NCI-H524 treated with DMSO at 0.1 percent for 48 hours (cell line): ENCODE measurements around the gene ZNF837.
"Not testable (repeated sequence)": the region's sequence is repeated elsewhere in the genome, so short reads cannot be mapped to it uniquely, and the experiment has no call there.

Experiments used
- DNase-seq: peaks from one replicate; lab custom pipeline; 2025; lab: John Stamatoyannopoulos, UW

ZNF837 gene

DNA sequence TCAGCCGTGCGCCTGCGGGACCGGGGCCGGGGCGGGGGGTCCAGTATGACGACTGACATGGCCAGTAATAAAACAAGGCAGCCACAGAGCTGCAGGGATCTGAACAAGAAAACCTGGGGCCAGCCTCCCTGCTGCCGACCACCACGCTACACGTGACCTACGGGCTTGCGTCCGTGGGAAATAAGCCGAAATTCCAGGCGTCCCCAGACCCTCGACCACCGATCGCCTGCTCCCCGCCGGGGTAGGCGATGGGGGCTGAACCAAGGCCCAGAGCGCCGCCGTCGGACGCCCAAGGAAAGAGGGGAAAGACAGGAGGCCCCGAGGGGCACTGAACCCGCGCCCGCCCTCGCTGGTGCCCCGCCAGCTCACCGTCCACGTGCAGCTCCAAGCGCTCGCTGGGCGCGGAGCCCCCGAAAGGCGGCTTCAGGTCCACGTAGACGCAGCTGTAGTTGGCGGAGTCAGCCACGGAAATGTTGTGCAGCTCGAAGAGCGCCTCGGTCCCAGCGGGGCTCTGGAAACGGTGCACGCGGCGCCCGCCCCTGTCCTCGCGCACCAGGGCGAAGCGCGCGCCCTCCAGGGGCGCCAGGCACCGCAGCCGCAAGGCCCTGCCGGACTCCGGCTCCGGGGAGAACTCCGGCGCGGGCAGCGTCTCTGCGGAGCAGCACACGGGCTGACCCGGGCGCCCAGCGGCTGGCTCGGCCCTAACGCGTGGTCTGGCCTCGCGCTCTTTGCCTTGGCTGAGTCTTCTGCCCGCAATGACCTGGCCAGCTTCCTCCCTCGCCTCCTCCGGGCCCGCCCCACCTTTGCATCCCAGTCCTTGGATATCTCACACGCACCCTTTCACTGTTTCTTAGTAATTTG lies 30.6 kb downstream of the ZNF837 start:
- no peak for DNase-seq

DNA sequence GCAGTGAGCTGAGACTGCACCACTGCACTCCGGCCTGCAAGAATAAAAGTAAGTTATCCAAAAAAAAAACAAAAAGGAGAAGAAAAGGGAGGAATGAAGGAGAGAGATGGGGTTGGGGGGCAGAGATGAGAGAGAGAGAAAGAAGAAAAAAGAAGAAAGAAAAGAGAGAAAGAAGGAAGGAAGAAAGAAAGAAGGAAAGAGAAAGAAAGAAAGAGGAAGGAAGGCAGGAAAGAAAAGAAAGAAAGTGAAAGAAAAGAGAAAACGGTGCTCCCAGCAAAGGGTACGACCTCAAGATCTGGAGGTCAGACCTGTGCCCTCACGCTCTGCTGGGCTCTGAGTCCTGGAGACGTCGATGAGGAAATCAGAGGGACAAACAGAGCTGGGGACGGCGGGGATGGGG lies 31.2 kb downstream of the ZNF837 start:
- no peak for DNase-seq

DNA sequence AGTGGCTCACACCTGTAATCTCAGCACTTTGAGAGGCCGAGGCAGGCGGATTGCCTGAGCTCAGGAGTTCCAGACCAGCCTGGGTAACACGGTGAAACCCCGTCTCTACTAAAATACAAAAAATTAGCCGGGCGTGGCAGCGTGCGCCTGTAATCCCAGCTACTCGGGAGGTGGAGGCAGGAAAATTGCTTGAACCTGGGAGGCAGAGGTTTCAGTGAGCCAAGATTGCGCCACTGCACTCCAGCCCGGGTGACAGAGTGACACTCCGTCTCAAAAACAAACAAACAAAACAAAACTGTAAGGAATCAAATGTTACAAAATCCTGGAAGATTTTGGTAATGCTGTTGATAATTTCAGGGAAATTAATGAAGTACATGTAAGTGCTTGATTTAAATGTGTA lies 32.8 kb downstream of the ZNF837 start:
- DNase-seq, result not testable (repeated sequence)

DNA sequence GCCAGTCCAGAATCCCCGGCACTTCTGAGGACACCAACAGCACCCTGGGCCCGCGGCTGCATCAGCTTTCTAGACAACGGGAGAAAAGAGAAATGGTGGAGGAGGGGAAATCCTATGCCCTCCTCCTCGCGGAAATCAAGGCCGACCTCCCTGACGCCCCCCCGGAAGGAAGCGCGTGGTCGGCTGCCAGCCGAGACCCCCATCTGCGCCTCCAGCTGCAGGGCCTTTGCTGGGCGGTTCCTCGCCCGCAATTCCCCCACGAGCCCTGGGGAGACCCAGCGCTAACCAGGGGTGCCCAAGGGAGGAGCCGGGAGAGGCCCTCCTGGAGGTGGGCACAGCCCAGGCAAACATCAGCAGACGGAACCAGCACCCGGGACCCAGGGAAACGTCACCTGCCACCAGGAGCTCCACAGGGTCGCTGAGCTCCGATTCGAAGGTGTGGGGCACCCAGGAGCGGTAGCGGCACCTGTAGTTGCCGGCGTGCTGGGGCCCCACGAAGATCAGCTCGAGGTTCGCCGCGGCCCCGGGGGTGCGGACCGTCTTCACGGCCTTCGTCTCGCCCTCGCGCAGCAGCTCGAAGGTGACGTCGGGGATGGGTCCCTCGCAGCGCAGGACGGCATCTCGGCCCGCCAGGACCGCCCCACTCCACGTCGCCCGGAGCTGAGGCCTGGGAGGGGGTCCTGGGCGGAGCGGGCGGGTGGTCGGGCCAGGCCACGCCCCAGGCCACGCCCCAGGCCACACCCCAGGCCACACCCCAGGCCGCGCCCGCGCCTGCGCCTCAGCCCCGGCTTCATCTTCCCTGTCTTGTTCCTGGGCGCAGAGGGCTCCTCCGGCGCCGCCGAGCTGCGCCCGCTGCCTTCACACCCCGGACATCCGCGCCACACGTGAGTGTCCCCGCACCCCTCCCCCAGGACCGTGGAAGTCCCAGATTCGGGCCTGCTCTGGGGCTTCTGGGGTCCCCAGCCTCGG lies 33.6 kb downstream of the ZNF837 start:
- no peak for DNase-seq

DNA sequence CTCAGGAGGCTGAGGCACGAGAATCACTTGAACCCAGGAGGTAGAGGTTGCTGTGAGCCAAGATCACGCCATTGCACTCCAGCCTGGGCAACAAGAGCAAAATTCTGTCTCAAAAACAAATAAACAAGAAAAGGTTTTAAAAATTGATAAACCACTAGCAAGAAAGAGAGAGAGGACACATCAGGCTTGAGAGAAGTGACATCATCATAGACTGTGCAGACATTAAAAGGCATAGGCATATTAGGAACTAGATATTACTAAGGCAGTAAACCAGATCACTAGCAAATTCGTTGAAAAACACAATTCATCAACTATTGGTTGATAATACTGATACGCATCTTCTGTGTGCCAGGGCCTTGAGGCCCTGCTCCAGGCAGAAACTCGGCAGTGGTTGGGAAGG lies 35.3 kb downstream of the ZNF837 start:
- DNase-seq, result no peak

DNA sequence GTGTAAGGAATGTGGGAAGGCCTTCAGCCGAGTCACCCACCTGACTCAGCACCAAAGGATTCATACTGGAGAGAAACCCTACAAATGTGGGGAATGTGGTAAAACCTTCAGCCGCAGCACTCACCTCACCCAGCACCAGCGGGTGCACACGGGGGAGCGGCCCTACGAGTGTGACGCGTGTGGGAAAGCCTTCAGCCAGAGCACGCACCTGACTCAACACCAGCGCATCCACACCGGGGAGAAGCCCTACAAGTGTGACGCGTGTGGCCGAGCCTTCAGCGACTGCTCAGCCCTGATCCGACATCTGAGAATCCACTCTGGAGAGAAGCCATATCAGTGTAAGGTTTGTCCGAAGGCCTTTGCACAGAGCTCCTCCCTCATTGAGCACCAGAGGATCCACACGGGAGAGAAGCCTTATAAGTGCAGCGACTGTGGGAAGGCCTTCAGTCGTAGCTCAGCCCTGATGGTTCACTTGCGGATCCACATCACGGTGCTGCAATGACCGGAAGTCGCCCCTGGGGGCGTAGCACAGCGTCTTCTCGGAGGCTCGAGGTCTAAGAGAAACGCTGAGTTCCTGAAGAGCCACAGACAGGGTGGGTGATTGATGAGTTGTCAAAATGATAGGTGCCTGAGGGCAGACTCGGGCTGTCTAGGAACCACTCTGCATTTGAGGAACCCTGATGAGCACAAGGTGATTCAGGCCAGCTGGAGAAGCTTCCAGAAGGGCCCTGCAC lies 41.8 kb downstream of the ZNF837 start:
- no peak for DNase-seq

DNA sequence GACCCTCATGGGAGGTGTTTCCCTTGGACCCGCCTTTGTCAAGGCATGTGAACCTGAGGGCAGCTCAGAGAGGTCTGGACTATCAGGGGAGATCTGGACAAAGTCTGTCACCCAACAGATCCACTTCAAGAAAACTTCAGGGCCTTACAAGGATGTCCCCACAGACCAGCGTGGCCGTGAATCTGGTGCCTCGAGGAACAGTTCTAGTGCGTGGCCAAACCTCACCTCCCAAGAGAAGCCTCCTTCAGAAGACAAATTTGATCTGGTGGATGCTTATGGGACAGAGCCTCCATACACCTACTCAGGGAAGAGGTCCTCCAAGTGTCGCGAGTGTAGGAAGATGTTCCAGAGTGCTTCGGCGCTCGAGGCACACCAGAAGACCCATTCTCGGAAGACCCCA lies 42.5 kb downstream of the ZNF837 start:
- no peak for DNase-seq

DNA sequence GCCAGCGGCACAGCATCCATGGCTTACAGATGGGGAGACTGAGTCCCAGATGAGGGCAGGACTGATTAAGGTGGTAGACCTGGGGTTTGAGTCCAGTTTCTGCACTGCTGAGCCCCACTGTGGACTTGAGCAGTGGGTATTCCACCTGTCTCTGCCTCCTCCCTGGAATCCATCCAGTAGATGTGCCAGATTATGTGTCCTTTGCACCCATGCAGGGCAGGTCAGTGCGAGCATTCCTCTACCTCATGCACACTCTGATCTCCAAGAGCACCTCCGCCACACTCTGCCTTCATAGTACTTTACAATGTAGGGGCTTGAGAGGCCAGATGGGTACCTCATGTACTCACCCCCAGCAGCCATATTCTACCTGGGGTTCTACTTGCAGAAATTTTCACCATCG lies 44.0 kb downstream of the ZNF837 start:
- DNase-seq, result no peak

DNA sequence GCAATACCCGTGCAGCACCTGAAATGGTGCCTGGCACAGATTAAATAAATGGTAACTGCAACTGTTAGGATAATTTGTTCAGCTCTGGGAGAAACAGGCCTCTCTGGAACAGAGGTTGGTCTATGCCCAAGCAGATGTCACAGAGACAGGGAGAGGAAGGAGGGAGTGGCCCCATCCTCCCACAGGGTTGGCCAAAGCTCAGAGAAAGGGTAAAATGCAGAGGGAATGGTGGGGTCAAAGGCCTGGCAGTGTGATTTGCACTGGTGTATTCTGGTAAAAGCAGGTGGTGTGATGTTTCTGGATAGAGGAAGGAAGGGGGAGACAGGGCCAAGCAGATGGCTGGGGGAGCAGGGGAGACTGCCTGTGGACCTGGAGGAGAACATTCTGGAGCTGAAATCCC lies 44.6 kb downstream of the ZNF837 start:
- no peak for DNase-seq

DNA sequence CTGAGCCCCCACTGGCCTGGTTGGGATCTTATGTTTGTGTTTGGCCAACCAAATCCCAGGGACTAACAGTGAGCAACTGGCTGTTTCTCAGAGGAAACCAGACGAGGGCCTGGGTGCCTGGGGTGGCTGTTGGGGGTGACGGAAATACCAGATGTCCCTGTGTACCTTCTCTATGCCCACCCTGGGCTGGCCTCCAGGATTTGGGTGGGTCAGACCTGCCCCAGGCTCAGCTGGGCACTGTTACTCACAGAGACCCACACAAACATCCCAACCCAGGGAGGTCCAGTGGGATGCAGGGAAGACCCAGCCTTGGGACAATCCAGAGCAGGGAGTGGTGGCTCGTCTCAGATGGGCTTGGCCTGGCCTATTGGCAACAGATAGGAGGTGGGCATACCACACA lies 45.2 kb downstream of the ZNF837 start:
- DNase-seq, result no peak

DNA sequence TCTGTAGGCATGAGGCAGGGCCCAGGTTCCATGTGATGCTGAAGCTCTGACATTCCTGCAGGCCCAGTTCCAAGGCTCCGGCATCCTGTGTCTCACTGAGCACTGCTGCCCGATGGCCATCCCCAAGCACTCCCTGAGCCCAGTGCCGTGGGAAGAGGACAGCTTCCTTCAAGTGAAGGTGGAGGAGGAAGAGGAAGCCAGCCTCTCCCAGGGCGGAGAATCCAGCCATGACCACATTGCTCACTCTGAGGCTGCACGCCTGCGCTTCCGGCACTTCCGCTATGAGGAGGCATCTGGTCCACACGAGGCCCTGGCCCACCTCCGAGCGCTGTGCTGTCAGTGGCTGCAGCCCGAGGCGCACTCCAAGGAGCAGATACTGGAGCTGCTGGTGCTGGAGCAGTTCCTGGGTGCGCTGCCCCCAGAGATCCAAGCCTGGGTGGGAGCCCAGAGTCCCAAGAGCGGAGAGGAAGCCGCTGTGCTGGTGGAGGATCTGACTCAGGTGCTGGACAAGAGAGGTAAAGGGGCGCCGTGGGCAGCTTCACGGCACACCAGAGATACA lies 46.1 kb downstream of the ZNF837 start:
- no peak for DNase-seq

DNA sequence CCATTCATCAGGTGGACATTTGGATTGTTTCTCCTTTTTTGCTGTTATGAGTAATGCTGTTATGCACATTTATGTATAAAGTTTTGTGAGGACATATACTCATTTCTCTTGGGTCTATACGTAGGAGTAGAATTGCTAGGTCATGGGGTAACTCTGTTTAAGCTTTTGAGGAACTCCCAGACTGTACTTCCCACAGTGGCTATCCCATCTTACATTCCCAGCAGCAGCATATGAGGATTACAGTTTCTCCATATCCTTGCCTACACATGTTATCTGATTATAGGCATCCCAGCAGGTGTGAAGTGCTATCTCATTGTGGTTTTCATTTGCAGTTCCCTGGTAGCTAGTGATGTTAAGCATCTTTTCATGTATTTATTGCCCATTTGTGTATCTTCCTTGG lies 48.1 kb downstream of the ZNF837 start:
- no peak for DNase-seq

DNA sequence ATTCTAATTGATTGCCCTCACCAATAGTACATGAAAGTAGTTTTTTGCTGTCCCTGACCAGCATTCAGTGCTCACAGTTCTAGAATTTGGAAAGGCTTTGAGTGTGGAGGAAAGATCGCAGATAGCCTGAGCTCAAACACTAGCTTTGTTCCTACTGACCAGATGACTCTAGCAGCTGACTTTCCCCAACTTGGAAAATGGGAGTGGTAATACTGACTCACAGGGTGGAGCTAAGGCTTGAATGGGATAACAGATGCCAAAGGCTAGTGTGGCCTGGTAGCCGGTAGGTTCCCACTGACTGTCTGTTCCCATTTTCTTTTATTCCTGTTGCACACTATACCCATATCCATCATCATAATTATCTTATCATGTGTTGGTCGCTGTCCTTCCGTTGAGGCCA lies 50.4 kb downstream of the ZNF837 start:
- DNase-seq, result no peak

DNA sequence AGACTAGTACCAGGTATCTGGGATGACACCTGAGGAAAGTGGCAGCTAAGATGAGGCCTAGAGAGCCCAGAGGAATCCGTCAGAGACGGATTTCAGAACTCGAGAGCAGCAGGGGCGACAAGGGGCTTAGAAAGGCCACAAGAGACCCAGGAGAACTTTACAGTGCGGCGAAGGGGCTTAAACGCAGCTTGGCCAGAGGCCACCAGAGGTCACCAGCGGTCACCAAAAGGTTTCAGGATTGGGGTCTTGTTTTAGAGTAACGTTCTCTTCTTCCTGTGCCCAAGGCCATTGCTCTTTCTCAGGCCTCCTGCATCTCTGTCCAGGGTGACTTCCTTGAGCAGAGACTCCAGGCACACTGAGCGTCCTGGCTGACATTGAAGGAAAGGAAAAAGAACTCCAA lies 51.8 kb downstream of the ZNF837 start:
- DNase-seq, result no peak

DNA sequence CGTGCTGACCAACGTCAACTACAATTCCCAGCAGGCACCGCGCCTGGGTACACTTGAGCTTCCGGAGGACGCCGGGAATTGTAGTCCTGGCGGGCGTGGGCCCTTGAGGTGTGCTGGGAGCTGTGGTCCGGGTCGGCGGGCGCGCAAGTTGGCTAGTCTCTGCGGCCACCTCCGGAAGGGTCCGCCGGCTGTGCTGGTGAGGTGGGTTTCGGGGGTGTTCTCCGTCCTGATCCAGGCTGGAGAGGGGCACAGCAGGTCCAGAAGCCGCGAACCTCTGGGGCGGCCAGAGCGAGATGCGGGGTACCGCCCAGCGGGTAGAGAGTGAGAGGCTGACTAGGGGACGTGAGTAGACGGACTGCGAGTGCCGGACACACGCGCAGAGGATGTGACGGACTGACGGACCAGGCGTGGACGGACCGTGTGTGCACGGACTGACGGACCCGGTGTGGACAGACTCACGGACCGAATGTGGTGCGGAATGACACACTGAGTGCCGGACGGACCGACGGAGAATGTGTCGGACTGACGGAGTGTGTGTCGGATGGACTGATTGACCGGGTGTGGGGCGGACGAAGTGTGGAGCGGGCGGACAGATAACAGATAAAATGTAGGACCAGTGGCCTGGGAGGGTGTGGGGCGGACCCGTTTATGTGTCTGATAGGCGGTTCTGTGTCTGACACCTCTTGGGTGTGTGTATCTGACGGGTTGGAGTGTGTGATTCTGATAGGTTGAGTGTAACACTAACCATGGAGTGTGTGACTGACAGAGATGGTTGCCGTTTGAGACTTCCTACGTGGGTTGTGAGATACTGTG lies 53.7 kb downstream of the ZNF837 start, which contains the start of gene ZSCAN22:
Gene ZSCAN22 (plus strand): TSS at position 81 of the 813 bp plus-strand sequence. CDS start 7,809 bp downstream, outside the sequence.
- peak; percentile 85 for DNase-seq

DNA sequence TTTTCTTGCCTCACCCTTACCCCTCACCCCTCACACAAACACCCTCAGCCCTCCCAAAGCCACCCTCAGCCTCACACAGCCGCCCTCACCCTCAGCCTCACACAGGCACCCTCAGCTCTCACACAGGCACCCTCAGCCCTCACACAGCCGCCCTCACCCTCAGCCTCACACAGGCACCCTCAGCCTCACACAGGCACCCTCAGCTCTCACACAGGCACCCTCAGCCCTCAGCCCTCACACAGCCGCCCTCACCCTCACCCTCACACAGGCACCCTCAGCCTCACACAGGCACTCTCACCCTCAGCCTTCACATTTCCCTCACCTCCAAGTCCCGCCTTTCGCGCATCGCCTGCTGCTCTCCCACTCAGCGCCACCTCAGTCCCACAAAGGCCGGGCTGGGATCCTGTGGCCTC lies 54.3 kb downstream of the ZNF837 start:
- no peak for DNase-seq

DNA sequence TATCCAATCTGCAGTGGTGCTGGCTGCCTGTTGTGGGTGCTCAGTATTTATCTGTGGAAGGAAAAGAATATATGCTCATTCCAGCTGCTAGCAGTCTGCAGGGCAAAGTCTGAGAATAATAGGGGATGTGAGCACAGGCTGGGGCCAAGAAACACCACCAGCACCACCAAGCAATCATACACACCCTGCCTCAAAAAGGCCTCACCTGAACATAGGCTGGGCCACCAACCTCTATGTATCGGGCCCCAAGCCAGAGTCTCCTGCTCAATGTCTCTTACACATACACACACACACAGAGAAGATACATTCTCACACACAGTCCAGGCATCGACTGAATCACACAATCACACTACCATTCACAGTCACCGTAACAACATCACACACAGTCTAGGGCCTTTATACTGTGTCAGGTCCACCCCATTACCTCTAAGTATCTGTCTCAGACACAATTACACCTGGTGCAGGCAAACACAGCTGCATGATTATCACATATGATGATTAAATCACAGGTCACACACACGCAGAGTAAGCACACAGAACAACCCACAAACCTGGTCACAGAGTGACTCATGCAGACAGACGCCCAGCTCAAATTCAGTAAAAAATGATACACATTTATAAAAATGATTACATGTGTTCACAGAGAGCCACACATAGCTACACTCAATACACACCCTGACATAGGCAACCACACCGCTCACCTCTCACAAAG lies 55.4 kb downstream of the ZNF837 start:
- no peak for DNase-seq

DNA sequence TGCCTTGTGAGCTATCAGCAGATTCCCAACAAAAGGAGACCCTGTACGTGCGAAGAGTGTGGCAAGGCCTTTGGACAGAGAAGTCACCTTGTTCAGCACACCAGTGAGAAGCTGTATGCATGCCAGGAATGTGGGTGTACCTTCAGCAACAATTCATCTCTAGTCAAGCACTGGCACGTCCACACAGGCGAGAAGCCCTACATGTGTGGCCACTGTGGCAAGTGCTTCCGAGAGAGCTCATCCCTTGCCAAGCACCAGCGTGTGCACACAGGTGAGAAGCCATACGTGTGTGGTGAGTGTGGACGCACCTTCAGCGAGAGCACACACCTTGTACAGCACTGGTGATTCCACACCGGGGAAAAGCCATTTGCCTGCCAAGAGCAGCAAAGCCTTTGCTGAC lies 61.6 kb downstream of the ZNF837 start:
- no peak for DNase-seq

DNA sequence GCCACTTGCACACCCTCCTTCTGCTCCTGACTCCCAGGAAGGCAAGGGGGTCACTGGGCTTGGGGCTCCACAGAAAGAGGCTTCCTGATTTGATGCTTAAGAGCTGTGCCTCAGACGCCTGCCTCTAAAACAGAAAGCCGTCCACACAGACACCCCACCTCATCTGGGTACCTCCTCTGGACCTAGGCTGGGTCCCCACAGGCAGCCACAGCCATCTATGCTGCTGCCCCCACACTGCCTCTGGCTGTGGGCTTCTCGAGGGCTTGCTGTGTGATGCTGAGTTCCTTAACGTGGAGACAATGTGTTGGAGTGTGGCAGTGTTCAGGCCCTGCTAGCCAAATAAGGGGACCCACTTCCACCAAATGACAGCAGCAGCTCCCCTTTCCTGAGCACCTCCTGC lies 62.5 kb downstream of the ZNF837 start:
- DNase-seq, result no peak
